HG03025 (cell line): Measurements from ENCODE around the gene LRP1-AS.

Experiments used
- ATAC-seq: cut with Tn5 transposase; IDR thresholded peaks from one replicate; pipeline ENCODE4 v1.9.1; 2021; ENCODE audit warnings: mild to moderate bottlenecking, moderate library complexity; ENCODE audit not compliant: unreplicated experiment, low FRiP score

LRP1-AS gene

DNA sequence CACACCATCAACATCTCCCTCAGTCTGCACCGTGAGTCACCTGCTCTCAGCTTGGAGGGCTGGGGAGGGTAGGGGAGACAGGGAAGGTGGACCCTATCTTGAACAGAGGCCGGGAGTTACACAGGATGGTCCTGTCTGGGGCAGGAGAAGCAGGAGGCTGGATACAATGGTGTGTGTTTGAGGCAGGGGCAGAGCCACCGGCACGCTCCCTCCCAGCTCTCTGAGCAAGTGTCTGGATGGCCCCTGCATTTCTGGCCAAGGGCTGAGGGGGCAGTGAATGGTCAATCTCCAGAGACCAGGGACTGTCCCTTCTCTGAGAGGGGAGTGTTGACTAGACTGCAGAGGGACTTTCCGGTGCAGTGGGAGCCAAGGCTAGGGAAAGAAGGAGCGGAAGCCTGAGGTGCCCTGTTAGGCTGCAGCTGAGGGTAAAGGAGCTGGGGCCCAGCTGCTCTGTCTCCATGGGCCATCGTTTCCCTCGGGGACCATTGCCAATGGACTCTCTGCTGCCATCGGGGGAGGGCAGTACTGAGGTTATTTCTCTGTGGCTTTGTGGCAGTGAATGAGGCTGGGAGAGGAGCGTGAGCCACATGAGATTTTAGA lies 1.9 kb downstream of the LRP1-AS start:
- no peak for ATAC-seq

DNA sequence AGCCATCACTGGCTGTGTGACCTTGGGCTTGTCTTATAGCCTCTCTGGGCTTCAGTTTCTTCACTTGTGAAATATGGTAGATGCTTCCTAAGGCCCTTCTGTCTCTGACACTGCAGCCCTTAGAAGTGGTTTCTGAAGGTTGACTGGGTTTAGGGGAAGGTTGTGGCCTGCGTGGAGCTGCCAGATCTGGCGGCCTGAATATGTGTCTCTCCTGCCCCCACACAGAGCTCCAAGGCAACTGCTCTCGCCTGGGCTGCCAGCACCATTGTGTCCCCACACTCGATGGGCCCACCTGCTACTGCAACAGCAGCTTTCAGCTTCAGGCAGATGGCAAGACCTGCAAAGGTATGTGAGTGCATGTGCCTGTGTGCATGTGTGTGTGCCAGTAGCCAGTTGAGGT lies 4.0 kb downstream of the LRP1-AS start:
- no peak for ATAC-seq

DNA sequence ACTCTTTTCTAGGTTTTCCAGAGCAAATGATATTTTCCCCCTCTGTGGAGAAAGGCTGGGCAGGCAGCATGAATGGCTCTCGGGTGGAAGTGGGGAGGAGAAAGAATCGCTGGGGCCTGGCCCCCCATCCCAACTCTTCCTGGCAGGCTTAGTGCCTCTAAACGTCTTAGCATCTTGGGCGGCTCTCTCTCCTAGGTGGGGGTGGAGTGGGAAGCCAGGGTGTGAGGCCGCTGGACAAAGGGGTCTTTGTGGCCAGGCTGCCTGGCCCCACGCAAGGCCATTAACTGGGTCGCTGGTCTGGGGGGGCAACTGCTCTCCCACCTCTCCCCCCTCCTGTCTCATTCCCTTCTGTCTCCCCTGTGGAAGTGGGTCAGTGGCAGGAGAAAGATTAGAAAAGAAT lies 4.7 kb downstream of the LRP1-AS start:
- no peak for ATAC-seq

DNA sequence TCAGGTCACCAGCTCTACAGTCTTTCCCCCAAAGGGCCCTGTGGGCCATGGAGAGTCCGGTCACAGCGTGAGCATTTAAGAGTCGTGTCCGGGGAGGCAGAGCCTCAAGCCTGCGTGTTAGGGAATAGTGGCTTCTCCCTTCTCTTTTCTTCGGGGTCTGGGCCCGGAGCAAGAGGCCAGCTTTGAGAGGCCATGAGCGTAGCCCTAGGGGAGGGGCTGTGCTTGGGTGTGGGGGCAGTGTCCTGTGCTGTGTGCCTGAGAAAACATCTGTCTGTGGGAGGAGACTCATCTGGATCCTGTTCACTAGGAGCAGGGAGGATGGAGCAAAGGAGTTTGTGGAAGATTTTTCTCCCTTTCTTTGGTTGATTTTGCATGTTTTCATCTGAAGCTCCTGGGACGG lies 5.3 kb downstream of the LRP1-AS start:
- no peak for ATAC-seq

DNA sequence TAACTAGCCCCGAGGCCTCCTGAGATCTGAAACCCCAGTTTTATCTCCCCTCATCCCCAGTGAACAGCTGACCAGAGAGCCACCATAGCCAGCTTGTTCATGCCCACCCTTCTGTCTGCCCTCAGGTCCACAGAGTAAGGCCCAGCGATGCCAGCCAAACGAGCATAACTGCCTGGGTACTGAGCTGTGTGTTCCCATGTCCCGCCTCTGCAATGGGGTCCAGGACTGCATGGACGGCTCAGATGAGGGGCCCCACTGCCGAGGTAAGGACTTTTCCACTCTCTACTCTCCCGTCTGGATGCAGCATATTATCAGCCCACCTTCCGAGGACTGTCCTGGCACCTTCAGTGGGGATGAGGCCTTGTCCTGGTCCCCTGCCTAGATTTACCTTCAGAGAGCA lies 6.2 kb downstream of the LRP1-AS start:
- no peak for ATAC-seq

DNA sequence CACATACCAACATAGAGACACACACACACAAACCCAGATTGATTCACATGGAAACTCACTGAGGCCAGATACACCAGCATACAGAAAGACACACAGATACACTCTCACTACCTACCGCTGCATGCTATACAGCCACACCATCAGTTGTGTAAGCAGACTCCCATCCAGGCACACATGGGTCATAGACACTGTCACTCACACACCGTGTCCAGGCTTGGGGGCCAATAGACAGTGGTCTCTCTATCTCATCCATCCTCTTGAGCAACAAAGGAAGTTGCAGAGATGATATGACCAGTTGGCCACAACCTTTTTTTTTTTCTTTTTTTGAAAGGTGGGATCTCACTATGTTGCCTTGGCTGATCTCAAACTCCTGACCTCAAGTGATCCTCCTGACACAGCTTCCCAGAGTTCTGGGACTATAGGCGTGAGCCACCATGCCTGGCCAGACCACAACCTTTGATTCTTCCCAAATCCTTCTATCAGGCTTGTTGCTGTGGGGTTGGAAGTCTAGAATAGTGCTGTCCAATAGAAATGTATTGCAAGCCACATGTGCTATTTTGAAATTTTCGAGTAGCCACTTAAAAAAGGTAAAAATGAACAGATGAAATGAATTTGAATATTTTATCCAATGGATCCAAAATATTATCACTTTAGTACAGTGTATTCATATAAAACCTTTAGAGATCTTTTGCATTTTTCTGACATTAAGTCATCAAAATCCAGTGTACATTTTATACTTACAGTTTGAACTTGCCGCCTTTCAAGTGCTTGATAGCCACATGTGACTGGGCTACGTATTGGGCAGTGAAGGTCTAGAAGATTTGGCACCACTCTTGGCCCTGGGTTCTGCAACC lies 7.4 kb downstream of the LRP1-AS start:
- no peak for ATAC-seq

DNA sequence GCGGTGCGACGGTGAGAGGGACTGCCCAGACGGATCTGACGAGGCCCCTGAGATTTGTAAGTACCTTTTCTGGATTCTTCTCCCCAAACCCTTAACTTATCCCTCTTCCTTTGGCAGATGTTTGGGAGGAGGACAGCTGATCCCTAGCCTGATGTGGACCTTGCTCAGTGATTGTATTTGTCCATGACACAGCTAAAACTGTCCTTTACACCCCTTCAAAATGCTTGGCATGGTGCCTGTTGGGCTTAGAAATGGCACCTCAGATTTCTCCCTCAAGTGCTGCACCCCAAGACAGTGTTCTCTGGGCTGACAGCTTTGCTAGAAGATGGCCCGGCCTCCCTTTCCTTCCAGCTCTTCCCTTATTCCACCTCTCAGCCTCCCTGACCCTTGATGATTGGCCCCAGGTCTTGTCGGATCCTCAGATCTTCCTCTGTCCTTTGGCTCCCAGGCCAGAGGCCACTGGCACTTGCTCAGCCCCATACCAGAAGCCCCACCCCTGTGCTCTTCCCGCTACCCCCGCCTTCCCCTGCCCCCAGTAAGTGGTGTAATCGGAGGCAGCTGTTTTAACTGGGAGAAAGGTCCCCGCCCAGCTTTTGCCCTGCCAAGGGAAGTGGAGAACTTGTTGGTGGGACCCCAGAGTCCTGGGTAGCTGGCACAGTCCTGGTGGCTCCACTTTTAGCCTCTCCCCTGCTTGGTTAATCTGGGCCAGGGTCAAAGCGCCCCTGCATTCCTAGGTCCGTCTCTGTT lies 8.7 kb downstream of the LRP1-AS start:
- ATAC-seq, result no peak

DNA sequence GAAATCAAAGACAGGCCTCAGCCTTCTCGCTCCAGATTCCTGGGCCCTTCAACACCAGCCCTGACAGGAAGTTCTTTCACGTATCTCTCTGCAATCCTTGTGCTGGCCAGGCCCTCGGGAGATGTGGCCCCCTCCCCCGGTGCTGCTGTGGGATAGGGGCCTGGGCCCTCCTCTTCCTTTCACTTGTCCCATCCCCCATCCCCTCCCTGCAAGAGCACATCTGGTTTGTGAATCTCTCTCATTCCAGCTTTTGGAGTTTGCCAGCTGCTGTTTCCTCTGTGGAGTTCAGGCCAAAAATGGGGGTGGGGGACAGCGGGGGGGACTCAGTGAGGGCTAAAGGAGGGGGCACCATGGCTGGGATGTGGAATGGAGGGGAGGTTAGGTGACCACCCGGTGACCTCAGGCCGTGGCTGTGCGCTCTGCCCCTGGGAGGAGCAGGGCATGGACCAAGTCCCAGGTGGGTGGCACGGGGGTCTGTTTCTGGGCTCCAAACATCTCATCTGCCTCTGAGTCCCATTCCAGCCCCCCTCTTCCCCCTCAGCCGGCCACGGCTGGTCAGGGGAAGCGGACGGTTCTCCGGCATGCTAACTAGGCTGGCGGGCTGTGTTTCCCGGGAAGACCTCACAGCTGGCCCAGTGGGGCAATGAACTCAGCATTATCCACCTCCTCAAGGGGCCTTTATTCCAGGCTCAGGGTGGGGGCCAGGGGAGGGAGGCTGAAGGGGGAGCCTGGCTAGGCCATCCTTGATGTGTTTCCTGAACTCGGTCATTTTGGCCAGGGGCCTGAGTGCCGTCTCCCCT lies 11.7 kb downstream of the LRP1-AS start:
- ATAC-seq, result no peak

DNA sequence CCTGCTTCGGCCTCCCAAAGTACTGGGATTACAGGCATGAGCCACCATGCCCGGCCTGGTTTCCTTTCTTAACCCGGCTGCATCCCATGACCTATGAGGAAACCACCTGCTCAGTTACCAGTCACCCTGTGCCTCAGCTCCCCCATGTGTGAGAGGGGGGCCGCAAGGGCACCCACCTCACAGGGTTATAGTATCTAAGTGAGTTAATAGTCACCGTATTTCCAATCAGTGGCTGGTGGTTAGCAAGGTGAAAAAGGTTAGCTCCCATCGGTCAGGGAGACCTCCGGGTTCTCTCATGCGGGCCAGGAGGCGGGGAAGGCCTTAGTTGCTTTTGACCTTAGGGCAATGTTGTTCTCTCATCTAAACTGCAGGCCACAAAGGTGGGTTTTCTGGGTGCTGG lies 12.5 kb downstream of the LRP1-AS start:
- no peak for ATAC-seq

DNA sequence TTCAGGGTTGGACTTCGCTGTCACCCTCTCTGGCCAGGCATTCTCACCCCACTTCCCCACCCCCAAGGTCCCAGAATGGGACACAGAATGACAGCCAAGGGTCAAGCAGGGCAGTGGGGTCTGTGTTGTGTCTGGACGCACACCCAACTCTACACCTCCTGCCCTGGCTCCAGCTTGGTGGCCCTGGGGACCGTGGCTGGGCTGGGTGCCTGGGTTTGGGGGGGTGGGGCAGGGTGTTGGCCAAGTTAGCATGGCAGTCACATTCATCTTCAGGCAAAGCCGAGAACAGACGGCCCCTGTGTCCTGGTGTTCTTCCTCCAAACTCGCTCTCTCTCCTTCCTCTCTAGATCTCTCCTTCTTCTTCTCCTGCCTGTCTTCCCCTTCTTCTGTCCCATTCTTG lies 13.5 kb downstream of the LRP1-AS start:
- ATAC-seq, result no peak

DNA sequence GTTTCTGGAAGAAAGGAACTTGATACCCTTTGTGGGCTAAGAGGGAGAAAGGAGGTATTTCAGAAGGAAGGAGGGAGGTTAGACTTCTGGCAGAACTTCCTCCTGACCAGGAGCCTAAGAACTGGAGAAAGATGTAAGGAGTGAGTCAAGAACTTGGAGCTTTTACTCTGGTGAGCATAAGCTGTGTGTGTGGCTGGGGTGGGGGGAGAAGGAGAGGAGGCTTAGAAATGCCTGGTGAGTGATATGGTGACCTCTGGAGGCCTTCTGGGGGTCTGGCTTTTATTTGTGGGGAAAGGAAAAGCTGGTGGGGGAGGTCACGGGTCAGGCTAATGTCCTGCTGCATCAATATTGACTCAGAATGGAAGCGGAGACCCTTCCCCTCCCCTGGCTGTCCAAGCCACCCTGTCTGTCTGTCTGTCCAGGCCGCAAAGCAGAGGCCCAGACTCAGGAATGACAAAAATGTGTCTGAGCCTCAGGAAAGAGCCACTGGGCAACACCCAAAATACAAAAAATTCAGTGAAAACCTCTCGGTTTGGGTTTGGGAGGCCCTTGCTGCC lies 14.3 kb downstream of the LRP1-AS start:
- ATAC-seq, result no peak

DNA sequence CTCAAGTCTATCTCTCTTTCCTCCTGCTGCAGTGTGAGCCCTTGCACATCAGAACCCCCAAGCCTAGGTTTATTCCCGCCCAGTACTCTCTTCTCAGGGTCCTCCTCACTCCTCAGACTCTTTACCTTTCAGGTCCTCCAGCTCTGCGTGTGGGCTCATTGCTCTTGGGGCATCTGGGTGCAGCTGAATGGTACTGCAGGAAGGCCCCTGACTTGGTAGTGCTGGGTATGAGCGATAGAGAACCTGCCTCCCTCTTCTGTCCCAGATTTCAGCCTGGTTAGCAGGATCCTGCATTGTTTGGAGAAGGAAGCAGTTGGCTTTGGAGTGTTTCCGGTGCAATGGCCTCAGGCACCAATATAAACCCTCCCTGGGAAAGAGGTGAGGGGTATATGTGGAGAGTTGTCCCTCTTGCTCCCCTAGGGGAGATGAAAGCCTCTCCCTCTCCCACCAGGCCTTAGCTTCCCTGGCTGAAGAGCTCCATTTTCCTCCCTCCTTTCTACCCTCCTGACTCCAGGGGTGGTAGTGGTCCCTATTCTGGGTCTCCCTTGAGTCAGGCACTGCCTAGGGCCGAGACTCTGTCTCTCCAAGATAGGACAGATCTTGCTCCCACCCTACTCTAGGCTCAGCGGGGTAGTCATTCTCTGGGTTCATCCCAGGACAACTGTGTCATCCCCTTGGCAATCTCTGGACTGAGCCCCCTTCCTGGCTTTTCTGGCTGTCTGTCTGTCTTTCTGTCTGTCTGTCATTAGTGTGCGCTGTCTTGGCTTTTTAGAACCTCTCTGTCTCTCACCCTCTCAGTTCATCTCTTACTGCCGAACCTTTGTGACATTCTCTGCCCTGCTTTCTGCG lies 15.3 kb downstream of the LRP1-AS start:
- no peak for ATAC-seq

DNA sequence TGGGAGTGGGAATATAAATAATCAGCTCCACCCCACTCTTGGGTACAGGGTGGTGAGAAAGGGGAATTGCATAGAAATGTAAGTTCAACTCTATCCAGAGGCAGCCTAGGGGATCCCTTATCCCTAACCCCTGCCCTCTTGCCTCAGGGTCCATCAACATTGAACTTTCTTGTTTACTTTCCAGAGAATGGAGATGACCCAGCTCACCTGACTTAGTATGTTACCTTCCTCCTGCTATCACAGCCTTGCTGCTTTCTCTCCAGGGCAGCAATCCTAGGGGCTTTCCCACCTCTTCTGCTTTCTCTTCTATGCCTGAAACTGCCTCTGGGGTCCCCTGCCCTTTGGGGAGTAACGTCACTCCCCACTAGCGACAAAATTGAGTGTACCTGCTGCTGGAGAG lies 16.5 kb downstream of the LRP1-AS start:
- ATAC-seq, result no peak

DNA sequence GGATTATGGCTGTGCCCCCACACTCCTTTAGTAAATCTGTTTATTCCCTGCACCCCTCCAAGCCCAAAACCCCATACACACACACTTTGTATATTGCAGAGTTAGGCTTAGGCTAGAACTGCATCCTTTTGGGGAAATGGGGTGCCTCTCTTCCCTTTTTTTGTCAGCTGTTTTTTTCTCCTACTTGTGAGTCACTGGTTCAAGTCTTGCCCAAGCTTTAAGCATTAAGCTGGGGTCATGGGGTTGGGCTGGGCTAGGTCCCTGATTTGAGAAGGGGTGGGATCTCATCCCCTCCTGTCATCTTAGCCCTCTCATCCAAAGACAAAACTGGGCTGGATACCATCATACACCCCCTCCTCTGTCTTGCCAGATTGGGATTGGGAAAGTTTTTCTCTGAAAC lies 17.5 kb downstream of the LRP1-AS start:
- no peak for ATAC-seq

DNA sequence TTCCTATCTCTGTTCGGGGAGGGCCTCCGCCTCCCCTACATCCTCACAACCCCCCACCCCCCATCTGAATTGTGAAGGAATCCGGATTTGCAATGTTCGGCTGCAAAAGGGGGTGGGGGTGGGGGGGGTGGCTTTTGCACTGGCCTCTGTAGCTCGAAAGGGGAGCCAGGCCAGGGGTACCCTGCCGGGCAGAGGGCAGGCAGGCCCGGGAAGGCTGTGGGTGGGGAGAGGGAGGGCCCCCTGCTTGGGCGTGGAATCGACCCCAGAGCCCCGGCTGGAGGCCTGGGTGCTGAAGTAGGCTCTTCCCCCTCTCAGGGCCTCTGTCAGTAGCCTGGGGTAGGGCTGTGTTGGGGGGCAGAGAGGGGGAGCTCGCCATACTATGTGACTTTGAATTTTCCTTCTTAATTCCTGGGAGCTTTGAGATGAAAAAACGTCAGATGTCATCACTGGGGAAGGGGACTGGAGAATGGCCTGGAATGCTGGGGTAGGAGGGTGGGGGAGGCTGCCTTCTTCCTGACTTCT lies 18.0 kb downstream of the LRP1-AS start:
- ATAC-seq, result no peak

DNA sequence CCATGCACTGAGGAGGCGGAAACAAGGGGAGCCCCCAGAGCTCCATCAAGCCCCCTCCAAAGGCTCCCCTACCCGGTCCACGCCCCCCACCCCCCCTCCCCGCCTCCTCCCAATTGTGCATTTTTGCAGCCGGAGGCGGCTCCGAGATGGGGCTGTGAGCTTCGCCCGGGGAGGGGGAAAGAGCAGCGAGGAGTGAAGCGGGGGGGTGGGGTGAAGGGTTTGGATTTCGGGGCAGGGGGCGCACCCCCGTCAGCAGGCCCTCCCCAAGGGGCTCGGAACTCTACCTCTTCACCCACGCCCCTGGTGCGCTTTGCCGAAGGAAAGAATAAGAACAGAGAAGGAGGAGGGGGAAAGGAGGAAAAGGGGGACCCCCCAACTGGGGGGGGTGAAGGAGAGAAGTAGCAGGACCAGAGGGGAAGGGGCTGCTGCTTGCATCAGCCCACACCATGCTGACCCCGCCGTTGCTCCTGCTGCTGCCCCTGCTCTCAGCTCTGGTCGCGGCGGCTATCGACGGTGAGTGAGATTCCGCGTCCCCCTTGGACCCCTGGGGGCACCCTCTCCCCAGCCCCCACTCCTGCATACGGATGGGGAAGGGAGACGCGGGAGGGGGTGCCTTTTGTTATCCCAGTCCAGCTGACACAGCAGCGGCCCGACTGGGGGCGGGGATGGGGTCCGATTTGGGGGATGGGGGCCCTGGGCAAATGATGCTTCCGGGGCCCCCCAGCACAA lies 18.7 kb downstream of the LRP1-AS start:
- ATAC-seq, result no peak

DNA sequence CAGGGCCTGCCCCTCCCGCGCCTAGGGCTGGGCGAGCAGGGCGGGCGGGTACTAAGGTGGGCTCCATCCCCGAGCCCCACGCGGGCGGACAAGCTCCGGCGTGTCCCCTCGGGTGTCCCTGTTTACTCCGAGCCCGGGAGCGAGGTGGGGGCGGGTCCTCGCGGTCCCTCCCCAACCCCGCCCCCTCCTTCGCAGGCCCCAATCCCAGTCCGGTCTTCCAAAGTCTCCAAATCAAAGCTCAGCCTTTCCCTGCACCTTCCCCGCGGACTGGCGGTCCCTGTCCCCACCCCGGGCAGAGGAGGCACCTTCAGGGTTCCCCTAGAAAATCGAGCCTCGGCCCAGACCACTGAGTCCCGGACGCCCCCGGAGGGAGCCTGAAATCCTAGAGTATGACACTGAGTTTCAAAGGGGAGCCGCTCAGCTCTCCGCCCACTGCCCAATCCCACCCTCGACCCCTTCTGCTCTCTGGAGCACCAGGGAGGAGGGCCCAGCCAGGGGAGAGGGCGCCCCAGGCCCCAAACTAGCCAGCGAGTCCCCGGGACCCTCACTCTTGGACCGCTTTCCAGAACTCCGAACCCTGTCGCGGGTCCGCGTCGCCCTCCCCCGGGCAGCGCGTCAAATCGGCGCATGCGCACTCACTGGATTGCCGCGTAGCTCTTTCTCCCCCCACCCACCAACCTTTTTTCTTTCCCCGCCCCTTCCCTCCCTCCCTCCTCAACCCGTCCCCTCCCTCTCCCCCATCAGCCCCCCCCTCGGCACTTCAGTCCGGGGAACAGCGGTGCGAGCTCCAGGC lies 19.5 kb downstream of the LRP1-AS start, which contains the start of gene LRP1:
TSS of gene LRP1 (plus strand) at position 758 of the 793 bp plus-strand sequence. CDS start 482 bp downstream, outside the sequence.
- no peak for ATAC-seq
